ENCODE data around the gene HOXA3. TPM values are rescaled to one million over a fixed set of nuclear protein-coding genes. Genes with fewer than 3 reads are reported as not detected.

HOXA3 gene
- total and polyA plus RNA-seq, 2 of the 13 experiments (the other 11 are each of a cell fraction or from before 2014, with no cell fraction given) = 2.9 to 4.6 TPM

DNA sequence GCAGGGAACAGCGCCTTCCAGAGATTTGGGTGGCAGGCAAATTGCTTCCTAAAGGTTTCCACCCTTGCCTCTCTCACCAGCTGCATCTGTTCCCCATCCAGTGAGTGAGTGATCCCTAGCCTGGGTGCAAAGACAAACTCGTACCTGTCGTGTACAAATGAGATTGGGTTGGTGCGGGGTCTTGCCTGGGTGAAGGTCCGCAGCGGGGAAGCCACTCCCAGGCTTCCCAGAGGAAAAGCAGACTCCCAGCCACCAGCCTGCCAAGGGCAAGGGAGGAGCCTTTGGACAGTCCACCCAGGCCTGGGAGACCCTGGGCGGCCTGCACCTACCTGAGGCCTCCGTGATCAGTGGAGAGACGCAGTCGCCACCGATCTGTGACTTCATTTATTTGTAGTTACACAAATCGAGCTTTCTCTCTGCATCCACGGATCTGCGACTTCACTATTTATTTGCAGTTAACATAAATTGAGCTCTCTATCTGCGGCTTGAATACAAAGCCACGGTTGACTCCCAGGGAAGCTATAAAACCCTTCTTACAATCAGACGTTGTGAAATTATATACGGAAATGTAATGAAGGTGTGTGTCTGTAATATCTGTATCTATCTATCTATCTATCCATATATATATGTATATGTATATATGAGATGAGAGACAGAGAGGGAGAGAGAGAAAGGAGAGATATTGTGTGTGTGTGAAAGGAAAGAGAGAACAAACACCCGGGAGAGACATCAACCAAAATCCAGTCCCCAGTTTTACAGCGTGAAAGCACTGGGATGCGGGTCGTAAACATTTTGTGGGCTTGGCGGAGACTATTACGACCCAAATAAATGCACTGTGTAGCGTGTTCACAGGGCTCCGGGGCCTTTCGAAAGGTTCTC, 7.1 kb upstream of the HOXA3 start (continued):
- TF ChIP-seq, protein P1, sequence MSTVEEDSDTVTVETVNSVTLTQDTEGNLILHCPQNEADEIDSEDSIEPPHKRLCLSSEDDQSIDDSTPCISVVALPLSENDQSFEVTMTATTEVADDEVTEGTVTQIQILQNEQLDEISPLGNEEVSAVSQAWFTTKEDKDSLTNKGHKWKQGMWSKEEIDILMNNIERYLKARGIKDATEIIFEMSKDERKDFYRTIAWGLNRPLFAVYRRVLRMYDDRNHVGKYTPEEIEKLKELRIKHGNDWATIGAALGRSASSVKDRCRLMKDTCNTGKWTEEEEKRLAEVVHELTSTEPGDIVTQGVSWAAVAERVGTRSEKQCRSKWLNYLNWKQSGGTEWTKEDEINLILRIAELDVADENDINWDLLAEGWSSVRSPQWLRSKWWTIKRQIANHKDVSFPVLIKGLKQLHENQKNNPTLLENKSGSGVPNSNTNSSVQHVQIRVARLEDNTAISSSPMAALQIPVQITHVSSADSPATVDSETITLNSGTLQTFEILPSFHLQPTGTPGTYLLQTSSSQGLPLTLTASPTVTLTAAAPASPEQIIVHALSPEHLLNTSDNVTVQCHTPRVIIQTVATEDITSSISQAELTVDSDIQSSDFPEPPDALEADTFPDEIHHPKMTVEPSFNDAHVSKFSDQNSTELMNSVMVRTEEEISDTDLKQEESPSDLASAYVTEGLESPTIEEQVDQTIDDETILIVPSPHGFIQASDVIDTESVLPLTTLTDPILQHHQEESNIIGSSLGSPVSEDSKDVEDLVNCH (CRISPR knock-in tag; IDR thresholded peaks at IDR 0.05) = no peak
- TF ChIP-seq ZNF101 (CRISPR knock-in tag; IDR thresholded peaks at IDR 0.05; ENCODE audit: borderline replicate concordance, low read depth) = no peak
- no peak for TF ChIP-seq ZZZ3 (CRISPR knock-in tag; IDR thresholded peaks at IDR 0.05; ENCODE audit: borderline replicate concordance)
- TF ChIP-seq ZNF20 (CRISPR knock-in tag; IDR thresholded peaks at IDR 0.05) = no peak

DNA sequence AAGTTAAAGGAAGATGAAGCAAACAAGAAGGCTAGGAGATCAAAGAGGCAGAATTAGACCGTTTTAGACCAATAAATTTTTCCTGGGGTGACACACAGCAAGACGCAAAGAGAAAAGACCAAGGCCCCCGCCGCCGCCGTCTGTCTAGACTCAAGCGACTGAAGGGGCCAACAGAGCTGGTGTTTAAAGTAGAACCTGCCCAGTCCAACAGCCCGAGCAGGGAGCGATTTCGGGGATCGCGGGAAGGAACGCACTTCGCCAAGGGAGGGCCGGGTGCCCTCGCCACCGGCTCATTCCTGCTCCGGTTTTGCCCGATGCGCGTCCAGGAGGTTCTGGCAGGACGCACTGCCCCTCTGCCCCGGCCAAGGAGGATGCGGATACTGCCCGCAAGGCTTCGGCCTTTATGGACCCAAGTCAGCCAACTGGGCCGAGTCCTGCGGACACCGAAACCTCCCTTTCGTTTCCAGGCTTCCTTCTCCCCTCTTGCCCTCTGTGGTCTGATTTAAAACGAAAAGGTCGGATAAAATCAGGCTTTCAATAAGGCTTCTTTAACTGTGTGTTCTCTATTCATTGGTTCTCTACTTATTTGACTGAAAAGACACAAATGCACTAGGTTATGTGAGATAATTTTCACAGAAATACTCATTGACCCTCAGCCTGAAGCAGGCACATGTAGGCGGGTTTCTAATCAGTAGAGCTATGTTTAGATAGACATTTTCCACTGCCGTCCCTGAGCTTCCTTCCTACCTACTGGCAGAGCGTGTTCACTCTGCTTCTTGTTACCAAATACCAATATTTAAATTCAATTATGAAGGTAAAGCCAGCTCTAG, 6.3 kb upstream of the HOXA3 start:
- Histone ChIP-seq H4K20me1 (ENCODE audit: insufficient read depth, low read length) (no peaks in the 10 kb centered on the region), H3K4me2 (ENCODE audit: low read depth, low read length) (no peak overlapping the region), H3K4me1 (ENCODE audit: insufficient read depth, low read length) (peaks cover 19% of the 10 kb centered on the region), H3K9me3 (ENCODE audit: low read length) (no peaks in the 10 kb centered on the region), H3K36me3 (replicated peaks in 1 of 2; ENCODE audit: control insufficient read depth in 1 of 2, insufficient read depth in 2 of 2, low read length in 2 of 2) (no peaks in the 10 kb centered on the region), H3K27ac (ENCODE audit: extremely low read length, insufficient read depth, low read length) (no peak overlapping the region), H3K9ac (ENCODE audit: insufficient read depth, low read depth, low read length) (no peak overlapping the region), H3K27me3 (ENCODE audit: control insufficient read depth in 1 of 2, insufficient read depth in 2 of 2, low read length in 2 of 2) (peaks cover 6 to 44% of the 10 kb centered on the region in 2 experiments), H2AFZ (ENCODE audit: low read length) (no peak overlapping the region), H3K79me2 (ENCODE audit: insufficient read depth, low read length) (no peaks in the 10 kb centered on the region), H3K4me3 (replicated peaks in 1 of 3; ENCODE audit: insufficient read depth in 1 of 3, low read depth in 2 of 3, low read length in 3 of 3) (no peak overlapping the region)
- FAIRE-seq (no peak), DNase-seq (ENCODE audit: low spot score) (no peak), ATAC-seq (no peak)
- POLR2A ChIA-PET = no interaction called here
- intact Hi-C loops (cut with micrococcal nuclease; ENCODE audit: unreplicated experiment) = no loop called here
- in situ Hi-C loops (cut with HindIII; ENCODE audit: extremely low pct_ligation_motif_present, low pct_unique_long_range_greater_than_20kb) = loop anchor here (5.0 to 25.0 kb wide), 2 partner anchors 791 to 1071 kb away; no protein-coding TSS in a partner anchor
- WGBS (ENCODE audit: low lambda C conversion rate) = 80% methylated on average over 35 of the region's 35 CpGs
- CTCF ChIA-PET (ENCODE audit: low intra/inter-chr PET ratio, low total read pairs) = no interaction called here
- BruUV-seq (replicated peaks) = no TSS peak
- TF ChIP-seq LRRFIP1 (CRISPR knock-in tag; conservative IDR thresholded peaks at IDR 0.05) (no peak), FOXO1 (CRISPR knock-in tag; IDR thresholded peaks at IDR 0.05) (no peak), ZNF280B (CRISPR knock-in tag; IDR thresholded peaks at IDR 0.05; ENCODE audit: borderline replicate concordance) (no peak), ZBTB3 (CRISPR knock-in tag; IDR thresholded peaks at IDR 0.05; ENCODE audit: borderline replicate concordance, low read depth) (no peak), REL (CRISPR knock-in tag; conservative IDR thresholded peaks at IDR 0.05) (no peak)
- TF ChIP-seq, protein P2, sequence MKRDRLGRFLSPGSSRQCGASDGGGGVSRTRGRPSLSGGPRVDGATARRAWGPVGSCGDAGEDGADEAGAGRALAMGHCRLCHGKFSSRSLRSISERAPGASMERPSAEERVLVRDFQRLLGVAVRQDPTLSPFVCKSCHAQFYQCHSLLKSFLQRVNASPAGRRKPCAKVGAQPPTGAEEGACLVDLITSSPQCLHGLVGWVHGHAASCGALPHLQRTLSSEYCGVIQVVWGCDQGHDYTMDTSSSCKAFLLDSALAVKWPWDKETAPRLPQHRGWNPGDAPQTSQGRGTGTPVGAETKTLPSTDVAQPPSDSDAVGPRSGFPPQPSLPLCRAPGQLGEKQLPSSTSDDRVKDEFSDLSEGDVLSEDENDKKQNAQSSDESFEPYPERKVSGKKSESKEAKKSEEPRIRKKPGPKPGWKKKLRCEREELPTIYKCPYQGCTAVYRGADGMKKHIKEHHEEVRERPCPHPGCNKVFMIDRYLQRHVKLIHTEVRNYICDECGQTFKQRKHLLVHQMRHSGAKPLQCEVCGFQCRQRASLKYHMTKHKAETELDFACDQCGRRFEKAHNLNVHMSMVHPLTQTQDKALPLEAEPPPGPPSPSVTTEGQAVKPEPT (CRISPR knock-in tag; IDR thresholded peaks at IDR 0.05; ENCODE audit: low read depth) = no peak

All from HepG2 (cell line).